Upper lobe of left lung (tissue), 4 donors: ENCODE data around the gene NAA16.

Experiments
- CTCF ChIP-seq, 6 experiments: fragments of 450-650 bp in 4 of 6; fragments of 200-600 bp in 2 of 6; sonication (generic) in 2 of 6; IDR thresholded peaks; one replicate each; pipeline ENCODE4 v1.5.1; 2016 to 2019; ENCODE audit warnings: antibody characterized with exemption in 6 of 6
- EP300 ChIP-seq, 4 donors: sonication (generic); formaldehyde crosslinking; IDR thresholded peaks; one replicate each; pipeline ENCODE4 v1.5.1; 2017; ENCODE audit warnings: antibody characterized with exemption in 4 of 4, control low read depth in 2 of 4
- POLR2A ChIP-seq, 4 donors: fragments of 450-650 bp; IDR thresholded peaks; one replicate each; pipeline ENCODE4 v1.5.1; 2016 to 2017; ENCODE audit warnings: antibody characterized with exemption in 4 of 4, mild to moderate bottlenecking in 2 of 4
- POLR2AphosphoS5 ChIP-seq, 2 donors: sonication (generic); formaldehyde crosslinking; IDR thresholded peaks; one replicate each; pipeline ENCODE4 v1.5.1; 2017; ENCODE audit warnings: antibody characterized with exemption in 2 of 2

GRCh38 chr13:41405367-41405766 is 94.3 kb downstream of the NAA16 start:
- no peak for TF ChIP-seq CTCF (IDR thresholded peaks at IDR 0.05)
- TF ChIP-seq EP300 (IDR thresholded peaks at IDR 0.05) = no peak
- TF ChIP-seq POLR2AphosphoS5 (IDR thresholded peaks at IDR 0.05) = no peak
- no peak for TF ChIP-seq POLR2A (IDR thresholded peaks at IDR 0.05)
